Activated T-helper 9 cell treated with anti-CD3 and anti-CD28 coated beads, Interleukin-2, amount 50 U/mL, for 16 hours (primary cell): ENCODE measurements around the gene VASH2.

ENCODE experiments used
- DNase-seq: peaks from one replicate; pipeline ENCODE4 v3.0.0-alpha.2; 2020; ENCODE audit warnings: low read depth

Gene VASH2

DNA sequence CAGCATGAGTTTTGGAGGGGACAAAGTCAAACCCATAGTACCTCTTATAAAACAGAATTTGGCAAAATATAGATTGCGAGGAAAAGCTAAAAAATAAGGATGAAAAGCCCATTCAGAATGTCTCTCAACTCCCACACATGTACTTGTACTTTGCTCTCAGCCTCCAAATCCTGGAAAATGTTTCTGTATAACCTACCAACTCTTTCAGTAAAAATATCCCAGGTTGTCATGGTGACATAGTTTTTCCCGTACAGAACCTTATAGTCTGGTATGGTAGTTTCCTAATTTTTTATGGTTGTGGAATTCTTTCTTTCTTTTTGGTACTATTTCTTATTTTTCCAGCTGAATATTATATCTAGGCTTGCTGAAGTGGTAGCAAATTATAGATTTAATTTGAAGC is 85.2 kb downstream of the VASH2 start:
- DNase-seq: no peak
